Stimulated activated CD8-positive, alpha-beta memory T cell treated with anti-CD3 and anti-CD28 coated beads, Interleukin-15, amount 100 ng/mL, for 1 hour (primary cell): Measurements from ENCODE around the gene OPTN.
A peak's percentile ranks its signal among the peaks of the same experiment; 100 is the strongest.
"Not testable (repeated sequence)": the region's sequence is repeated elsewhere in the genome, so short reads cannot be mapped to it uniquely, and the experiment has no call there.

Experiments used
- DNase-seq: peaks from one replicate; pipeline ENCODE4 v3.0.0-alpha.2; 2020; ENCODE audit warnings: low read depth

OPTN gene

GRCh38 chr10:13099666-13100348, at the start of gene OPTN:
OPTN (plus strand) TSS chr10:13100163; CDS start chr10:13109123, 8,960 bp downstream.
- DNase-seq: peak; percentile 50

- no peak for DNase-seq
Observed at GRCh38 chr10:13051126-13051694, 48.8 kb upstream of the OPTN start.

- DNase-seq: not testable (repeated sequence)
Observed at GRCh38 chr10:13053208-13053607, 46.8 kb upstream of the OPTN start.

- no peak for DNase-seq
Observed at GRCh38 chr10:13053794-13054462, 46.0 kb upstream of the OPTN start.

GRCh38 chr10:13054844-13055243, 45.1 kb upstream of the OPTN start:
- no peak for DNase-seq

GRCh38 chr10:13056456-13057077, 43.4 kb upstream of the OPTN start:
- DNase-seq: no peak

GRCh38 chr10:13062803-13063202, 37.2 kb upstream of the OPTN start:
- no peak for DNase-seq

GRCh38 chr10:13066527-13066926, 33.4 kb upstream of the OPTN start:
- no peak for DNase-seq

- DNase-seq: no peak
Observed at GRCh38 chr10:13067431-13067830, 32.5 kb upstream of the OPTN start.

- DNase-seq: no peak
Observed at GRCh38 chr10:13068071-13068470, 31.9 kb upstream of the OPTN start.

- DNase-seq: no peak
Observed at GRCh38 chr10:13068484-13068883, 31.5 kb upstream of the OPTN start.

- DNase-seq: no peak
Observed at GRCh38 chr10:13072339-13072738, 27.6 kb upstream of the OPTN start.

GRCh38 chr10:13074563-13075451, 25.2 kb upstream of the OPTN start:
- DNase-seq: peak; percentile 12

- DNase-seq: no peak
Observed at GRCh38 chr10:13078912-13079775, 20.8 kb upstream of the OPTN start.

GRCh38 chr10:13079776-13080050, 20.2 kb upstream of the OPTN start:
- DNase-seq: no peak

- no peak for DNase-seq
Observed at GRCh38 chr10:13080643-13081042, 19.3 kb upstream of the OPTN start.

GRCh38 chr10:13083700-13084099, 16.3 kb upstream of the OPTN start:
- not testable (repeated sequence) for DNase-seq

GRCh38 chr10:13086056-13086455, 13.9 kb upstream of the OPTN start:
- no peak for DNase-seq

GRCh38 chr10:13087601-13087985, 12.4 kb upstream of the OPTN start:
- DNase-seq: no peak

GRCh38 chr10:13087986-13088618, 11.9 kb upstream of the OPTN start:
- no peak for DNase-seq

- DNase-seq: no peak
Observed at GRCh38 chr10:13089345-13089744, 10.6 kb upstream of the OPTN start.
